DMS153 (cell line): ENCODE results near the gene PRKCI.
"Not testable (repeated sequence)": the region's sequence is repeated elsewhere in the genome, so short reads cannot be mapped to it uniquely, and the experiment has no call there.

ENCODE experiments used
- DNase-seq: peaks from one replicate; lab custom pipeline; 2025; lab: John Stamatoyannopoulos, UW

PRKCI gene

DNA sequence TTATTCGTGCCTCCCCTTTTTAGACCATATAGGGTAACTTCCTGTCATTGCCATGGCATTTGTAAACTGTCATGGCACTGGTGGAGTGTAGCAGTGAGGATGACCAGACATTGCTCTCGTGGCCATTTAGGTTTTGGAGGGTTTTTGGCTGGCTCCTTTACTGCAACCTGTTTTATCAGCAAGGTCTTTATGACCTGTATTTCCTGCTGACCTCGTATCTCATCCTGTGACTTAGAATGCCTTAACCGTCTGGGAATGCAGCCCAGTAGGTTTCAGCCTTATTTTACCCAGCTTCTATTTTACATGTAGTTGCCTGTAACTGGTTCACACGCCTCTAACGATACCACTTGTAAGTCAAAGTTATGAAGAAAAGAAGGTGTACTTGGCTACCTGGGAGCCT lies 121.6 kb downstream of the PRKCI start:
- DNase-seq = not testable (repeated sequence)

GRCh38 chr3:170344971-170345370 lies 122.7 kb downstream of the PRKCI start:
- no peak for DNase-seq

DNA sequence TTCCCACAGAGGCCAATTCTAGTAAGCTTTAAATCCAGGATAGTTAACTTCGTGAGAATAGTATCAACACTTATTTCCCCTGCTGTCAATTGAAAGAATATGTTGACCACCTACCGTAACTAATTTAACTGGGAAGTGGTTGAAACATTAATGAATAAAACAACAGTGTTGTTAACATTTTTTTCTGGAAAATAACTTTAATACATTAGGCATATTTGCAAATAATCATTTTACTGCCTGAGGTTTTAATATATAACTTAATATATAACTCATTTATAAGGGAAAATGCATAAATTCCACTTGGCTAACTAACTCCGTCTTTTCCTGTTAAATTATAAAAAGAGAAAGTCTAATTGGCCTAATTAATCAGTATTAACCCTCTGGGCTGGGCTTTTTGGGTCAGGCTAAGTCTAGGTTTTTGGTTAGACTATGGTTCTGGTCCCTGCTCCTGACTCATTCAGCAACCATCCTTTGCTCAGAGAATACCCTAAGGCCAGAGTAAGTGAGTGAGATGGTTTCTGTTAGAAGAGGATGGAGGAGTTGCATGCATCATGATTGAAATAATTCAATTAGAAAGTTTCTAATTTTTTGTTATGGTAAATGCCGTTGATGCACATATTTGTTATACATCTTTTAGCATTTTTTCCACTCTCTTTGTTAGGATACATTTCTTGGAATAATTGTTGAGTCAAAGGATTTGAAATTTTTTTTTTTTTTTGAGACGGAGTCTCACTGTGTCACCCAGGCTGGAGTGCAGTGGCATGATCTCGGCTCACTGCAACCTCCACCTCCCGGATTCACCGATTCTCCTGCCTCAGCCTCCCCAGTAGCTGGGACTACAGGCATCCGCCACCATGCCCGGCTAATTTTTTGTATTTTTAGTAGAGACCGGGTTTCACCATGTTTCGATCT lies 124.5 kb downstream of the PRKCI start:
- no peak for DNase-seq

DNA sequence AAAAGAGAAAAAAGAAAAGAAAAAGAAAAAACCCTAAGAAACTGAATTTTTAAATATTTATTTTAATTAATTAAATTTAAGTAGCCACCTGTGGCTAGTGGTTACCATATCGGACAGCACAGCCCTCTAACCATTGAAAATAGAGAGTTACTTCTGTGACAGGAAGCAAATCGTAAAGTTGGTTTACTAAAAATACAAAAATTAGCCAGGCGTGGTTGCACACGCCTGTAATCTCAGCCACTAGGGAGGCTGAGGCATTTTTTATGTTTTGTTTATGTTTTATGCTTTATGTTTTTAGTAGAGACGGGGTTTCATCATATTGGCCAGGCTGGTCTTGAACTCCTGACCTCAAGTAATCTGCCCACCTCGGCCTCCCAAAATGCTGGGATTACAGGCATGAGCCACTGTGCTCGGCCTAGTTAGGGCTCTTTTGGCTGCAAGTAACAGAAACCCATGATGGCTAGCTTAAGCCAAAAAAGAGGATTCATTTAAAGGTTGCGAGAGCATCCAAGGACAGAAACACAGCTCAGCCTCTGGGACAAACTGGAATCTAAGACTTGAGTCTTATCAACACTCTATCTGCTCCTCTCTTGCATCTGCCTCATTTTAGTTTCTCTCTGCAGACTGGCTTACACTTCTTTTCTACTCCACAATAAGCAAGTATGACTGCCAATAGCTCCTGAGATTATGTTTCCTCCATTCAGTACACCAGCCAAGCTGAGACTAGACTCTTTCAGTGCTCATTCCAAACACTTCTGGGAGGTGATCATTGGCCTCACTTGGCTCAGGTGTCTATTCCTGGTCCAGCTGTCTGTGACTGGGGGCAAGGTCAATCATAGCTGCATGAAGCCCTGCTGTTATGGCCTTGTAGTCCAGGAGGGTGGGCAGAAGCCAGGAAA lies 128.5 kb downstream of the PRKCI start:
- DNase-seq = no peak

DNA sequence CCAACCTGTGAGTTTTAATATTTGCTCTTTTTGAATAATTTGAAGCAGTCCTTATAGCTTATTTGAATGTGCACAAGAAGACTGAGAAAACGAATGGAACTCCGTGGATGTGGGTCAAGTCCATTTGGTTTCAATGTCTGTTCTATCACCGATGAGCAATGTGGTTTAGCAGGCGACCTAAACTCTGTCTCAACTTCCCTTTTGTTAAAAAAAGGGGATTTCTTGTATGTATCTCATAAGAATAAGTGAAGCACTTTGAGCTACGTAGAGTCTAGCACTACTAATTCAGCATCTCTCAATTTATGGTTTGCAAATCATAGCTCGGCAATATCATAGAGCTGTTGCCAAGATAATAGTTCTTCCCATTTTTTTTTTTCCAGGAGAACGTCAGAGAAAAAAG lies 130.7 kb downstream of the PRKCI start:
- no peak for DNase-seq

GRCh38 chr3:170353485-170353884 lies 131.3 kb downstream of the PRKCI start:
- DNase-seq = no peak

DNA sequence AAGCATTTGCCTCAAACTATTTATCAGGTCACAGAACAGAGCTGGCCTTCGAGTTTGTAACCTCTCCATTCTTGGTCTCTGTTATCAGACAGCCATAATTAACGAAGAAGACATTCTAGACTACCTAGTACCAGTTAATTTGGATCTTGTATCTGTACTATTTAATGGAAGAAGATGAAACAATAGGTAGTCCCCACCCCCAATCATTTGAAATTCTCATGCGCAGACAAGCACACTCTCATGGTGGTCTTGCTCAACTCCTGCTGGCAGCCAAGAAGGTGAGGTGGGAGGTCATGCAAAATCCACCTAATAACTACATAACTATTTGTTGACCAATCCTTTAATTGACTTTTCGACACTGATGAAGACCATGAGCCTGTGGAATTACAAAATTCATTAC lies 132.5 kb downstream of the PRKCI start:
- DNase-seq = no peak
